ENCODE results near the gene AK1. TPM values are rescaled to one million over a fixed set of nuclear protein-coding genes. Genes with fewer than 3 reads are reported as not detected.

Gene AK1
- total RNA-seq: 10 to 100 TPM; 28.5 to 93.4 (median 54.1) TPM

GRCh38 chr9:127877566-127877998 lies at the start of gene AK1:
AK1 (minus strand) TSS chr9:127877675; CDS start chr9:127874617, 3,058 bp downstream.
- TF ChIP-seq CTCF (IDR thresholded peaks at IDR 0.05): no peak
- ATAC-seq (ENCODE audit: low FRiP score): peak; percentile 55
- DNase-seq (ENCODE audit: low spot score): no peak

GRCh38 chr9:127926906-127927200 lies 49.4 kb upstream of the AK1 start:
- ATAC-seq (ENCODE audit: low FRiP score) (no peak), DNase-seq (ENCODE audit: low spot score) (no peak)
- TF ChIP-seq CTCF (IDR thresholded peaks at IDR 0.05): no peak

GRCh38 chr9:127925959-127926905 lies 48.8 kb upstream of the AK1 start:
- no peak for TF ChIP-seq CTCF (IDR thresholded peaks at IDR 0.05)
- DNase-seq (ENCODE audit: low spot score) (no peak), ATAC-seq (ENCODE audit: low FRiP score) (no peak)

GRCh38 chr9:127924736-127925444 lies 47.4 kb upstream of the AK1 start:
- ATAC-seq (ENCODE audit: low FRiP score) (no peak), DNase-seq (ENCODE audit: low spot score) (no peak)
- no peak for TF ChIP-seq CTCF (IDR thresholded peaks at IDR 0.05)

GRCh38 chr9:127923771-127924170 lies 46.3 kb upstream of the AK1 start:
- ATAC-seq (ENCODE audit: low FRiP score) (no peak), DNase-seq (ENCODE audit: low spot score) (no peak)
- no peak for TF ChIP-seq CTCF (IDR thresholded peaks at IDR 0.05)

- no peak for TF ChIP-seq CTCF (IDR thresholded peaks at IDR 0.05)
- no peak for DNase-seq (ENCODE audit: low spot score)
- no peak for ATAC-seq (ENCODE audit: low FRiP score)
Measured at GRCh38 chr9:127923046-127923445, 45.6 kb upstream of the AK1 start.

Data from omental fat pad (tissue), 4 donors.